GM12875 (cell line): ENCODE measurements around the gene PCK1.

Source experiments
- H3K4me3 ChIP-seq: one replicate; pipeline ENCODE4 v1.5.1; 2011; ENCODE audit warnings: low read depth, low read length, control low read depth
- CTCF ChIP-seq: IDR thresholded peaks from 2 replicates; pipeline ENCODE4 v1.5.1; 2011; ENCODE audit warnings: low read depth, mild to moderate bottlenecking, control low read depth, inconsistent platforms, low read length, moderate library complexity, borderline replicate concordance; ENCODE audit not compliant: insufficient read depth

The PCK1 gene

GRCh38 chr20:57536771-57537724, 23.9 kb upstream of the PCK1 start:
- H3K4me3 ChIP-seq = no peak overlapping the region
- TF ChIP-seq CTCF = no peak

GRCh38 chr20:57537822-57538221, 23.1 kb upstream of the PCK1 start:
- no peak overlapping the region for H3K4me3 ChIP-seq
- no peak for TF ChIP-seq CTCF

GRCh38 chr20:57539889-57540288, 21.0 kb upstream of the PCK1 start:
- no peak overlapping the region for H3K4me3 ChIP-seq
- no peak for TF ChIP-seq CTCF

- no peak for TF ChIP-seq CTCF
- H3K4me3 ChIP-seq = no peak overlapping the region
Measured at GRCh38 chr20:57540890-57541580, 19.9 kb upstream of the PCK1 start.

- H3K4me3 ChIP-seq = no peak overlapping the region
- no peak for TF ChIP-seq CTCF
Measured at GRCh38 chr20:57543754-57544153, 17.2 kb upstream of the PCK1 start.

GRCh38 chr20:57544838-57545564, 15.9 kb upstream of the PCK1 start:
- H3K4me3 ChIP-seq = no peak overlapping the region
- no peak for TF ChIP-seq CTCF
